GM12891 (cell line): ENCODE measurements around the gene PKP1.

ENCODE experiments used
- POLR2A ChIP-seq: IDR thresholded peaks from 2 replicates; pipeline ENCODE4 v1.6.1; 2011; ENCODE audit warnings: low read depth, low read length, control low read depth
- POLR2AphosphoS5 ChIP-seq: IDR thresholded peaks from 2 replicates; pipeline ENCODE4 v1.6.1; 2011; ENCODE audit warnings: low read depth, low read length, control low read depth
- POU2F2 ChIP-seq: IDR thresholded peaks from 2 replicates; pipeline ENCODE4 v1.6.1; 2011; ENCODE audit warnings: low read depth, mild to moderate bottlenecking, control low read depth, low read length, moderate library complexity

DNA sequence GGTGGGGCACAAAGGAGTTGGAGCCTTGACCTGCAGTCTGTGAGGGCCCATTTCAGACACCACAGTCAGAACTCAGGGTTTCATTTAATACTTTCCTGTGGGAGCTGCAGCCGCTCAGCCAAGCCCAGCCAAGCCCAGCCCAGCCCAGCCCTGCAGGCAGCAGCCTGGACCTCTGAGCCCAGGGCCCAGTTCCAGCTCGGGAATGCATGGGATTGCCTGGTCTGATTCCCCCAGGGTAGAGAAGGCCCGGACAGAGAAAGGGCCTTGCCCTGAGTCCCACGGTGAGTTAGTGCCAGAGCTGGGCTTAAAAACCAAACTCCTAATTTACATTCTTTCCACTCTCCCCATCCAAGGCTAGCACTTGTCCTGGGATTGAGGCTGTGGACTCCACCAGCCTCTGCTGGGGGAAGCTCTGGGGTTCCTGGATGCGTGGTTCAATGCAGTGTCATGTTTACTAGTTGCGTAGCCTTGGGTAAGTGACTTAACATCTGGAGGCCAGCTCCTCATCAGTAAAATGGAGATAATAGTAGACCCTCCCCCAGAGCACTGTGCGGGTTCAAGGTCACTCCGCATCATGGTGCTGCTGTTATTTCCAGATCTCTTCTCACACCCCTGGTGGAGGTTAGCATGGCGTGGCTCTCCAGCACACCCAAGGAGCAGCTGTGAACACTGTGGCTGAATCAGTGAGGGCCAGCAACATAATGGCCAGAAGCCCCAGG, 29.2 kb upstream of the PKP1 start:
- no peak for TF ChIP-seq POLR2AphosphoS5
- no peak for TF ChIP-seq POLR2A
- no peak for TF ChIP-seq POU2F2
